HepG2 (cell line): ENCODE data around the gene FBF1. TPM values are rescaled to one million over a fixed set of nuclear protein-coding genes. Genes with fewer than 3 reads are reported as not detected.

ENCODE experiments used
- ATAC-seq: fragments of 200-7000 bp; cut with Tn5 transposase; 3 replicates; pipeline ENCODE4 v1.9.1; 2020; ENCODE audit warnings: mild to moderate bottlenecking, moderate library complexity
- BruUV-seq: library from RNA; stranded (reverse); fragments of 400-500 nt; replicated peaks from 2 replicates; lab custom pipeline; 2021; lab: Mats Ljungman, UMichigan
- CTCF ChIA-PET: fragments of 300-600 bp; formaldehyde crosslinking; extraction: SDS; loops from one replicate; lab custom pipeline; 2021; ENCODE audit warnings: low total read pairs, inconsistent platforms, low intra/inter-chr PET ratio; lab: Yijun Ruan, JAX
- POLR2A ChIA-PET: fragments of 350-600 bp; sonication (Branson Sonifier 250); formaldehyde crosslinking; loops from one replicate; lab custom pipeline; 2020; ENCODE audit warnings: antibody characterized with exemption, inconsistent platforms; lab: Yijun Ruan, JAX
- DNase-seq: peaks from one replicate; pipeline ENCODE4 v3.0.0-alpha.2; 2015; ENCODE audit warnings: low spot score
- FAIRE-seq: peaks from 3 replicates; lab custom pipeline; 2011; peaks lifted over from hg19 to GRCh38; lab: Jason Lieb, UNC
- H2AFZ ChIP-seq: one replicate; pipeline ENCODE4 v1.6.1; 2011; ENCODE audit warnings: low read length, inconsistent platforms
- H3K27ac ChIP-seq: fragments of 300-600 bp; 3 replicates; pipeline ENCODE4 v1.8.0; 2011; ENCODE audit warnings: mixed run types, mild to moderate bottlenecking, mixed read lengths, low read length, inconsistent platforms; ENCODE audit not compliant: insufficient read depth; ENCODE audit errors: extremely low read length
- H3K27me3 ChIP-seq, 2 experiments: fragments of 200-600 bp in 1 of 2; 2 replicates in 1 of 2; 3 replicates in 1 of 2; pipeline versions ENCODE4 v1.6.0 to v1.8.0; 2011; ENCODE audit warnings: low read length in 2 of 2, mild to moderate bottlenecking in 2 of 2, moderate library complexity in 2 of 2, inconsistent platforms in 1 of 2; ENCODE audit not compliant: insufficient read depth in 2 of 2, control insufficient read depth in 1 of 2
- H3K36me3 ChIP-seq, 2 experiments: fragments of 200-600 bp in 1 of 2; replicated peaks in 1 of 2; 2 replicates in 1 of 2; 3 replicates in 1 of 2; pipeline versions ENCODE4 v1.5.1 to v1.8.0; 2011; ENCODE audit warnings: low read length in 2 of 2, inconsistent platforms in 1 of 2; ENCODE audit not compliant: insufficient read depth in 2 of 2, control insufficient read depth in 1 of 2
- H3K4me1 ChIP-seq: 2 replicates; pipeline ENCODE4 v1.5.1; 2012; ENCODE audit warnings: low read length, inconsistent platforms; ENCODE audit not compliant: insufficient read depth
- H3K4me2 ChIP-seq: 2 replicates; pipeline ENCODE4 v1.6.0; 2011; ENCODE audit warnings: low read depth, low read length, inconsistent platforms
- H3K4me3 ChIP-seq, 3 experiments: fragments of 200-600 bp in 1 of 3; sonication (generic), shearing (Covaris generic) in 1 of 3; replicated peaks in 1 of 3; 2 replicates each; pipeline ENCODE4 v1.5.1; 2011 to 2016; ENCODE audit warnings: low read length in 3 of 3, inconsistent platforms in 2 of 3, low read depth in 2 of 3, mild to moderate bottlenecking in 2 of 3, control low read depth in 1 of 3, mixed read lengths in 1 of 3; ENCODE audit not compliant: insufficient read depth in 1 of 3
- H3K79me2 ChIP-seq: one replicate; pipeline ENCODE4 v1.6.1; 2011; ENCODE audit warnings: low read length, inconsistent platforms; ENCODE audit not compliant: insufficient read depth
- H3K9ac ChIP-seq: 2 replicates; pipeline ENCODE4 v1.6.0; 2011; ENCODE audit warnings: mild to moderate bottlenecking, low read depth, low read length, inconsistent platforms; ENCODE audit not compliant: insufficient read depth
- H3K9me3 ChIP-seq: 2 replicates; pipeline ENCODE4 v1.5.1; 2012; ENCODE audit warnings: mild to moderate bottlenecking, low read length
- H4K20me1 ChIP-seq: 2 replicates; pipeline ENCODE4 v1.6.0; 2011; ENCODE audit warnings: inconsistent platforms, mild to moderate bottlenecking, low read length, moderate library complexity; ENCODE audit not compliant: insufficient read depth
- BRCA1 ChIP-seq: sonication (generic); formaldehyde crosslinking; IDR thresholded peaks from 2 replicates; pipeline ENCODE4 v1.4.0; 2020; ENCODE audit warnings: missing genetic modification reagents
- FOSL2 ChIP-seq: sonication (generic); formaldehyde crosslinking; IDR thresholded peaks from 2 replicates; pipeline ENCODE4 v1.4.0; 2020; ENCODE audit warnings: missing genetic modification reagents
- FOXO4 ChIP-seq: sonication (generic); formaldehyde crosslinking; conservative IDR thresholded peaks from 2 replicates; pipeline ENCODE4 v1.8.1; 2023; ENCODE audit warnings: missing genetic modification reagents
- WGBS: methylation state at CpG from one replicate; pipeline ENCODE4 v1.1.6; 2017; ENCODE audit warnings: low lambda C conversion rate; 5-methylcytosine and 5-hydroxymethylcytosine counted together
- in situ Hi-C: cut with HindIII; loops from 2 replicates; pipeline ENCODE4 v1.10.0; 2017; ENCODE audit warnings: low pct_unique_long_range_greater_than_20kb; ENCODE audit not compliant: extremely low pct_ligation_motif_present
- intact Hi-C: fragments of 100-400 bp; cut with micrococcal nuclease; formaldehyde crosslinking; loops from one replicate; pipeline ENCODE4 v1.10.0; 2022; ENCODE audit not compliant: unreplicated experiment
- polyA plus RNA-seq, 8 experiments: library from polyadenylated mRNA; depleted of rRNA in 3 of 8; stranded (reverse) in 7 of 8; unstranded in 1 of 8; fragments of >200 nt; fragmentation: Illumina TruSeq in 4 of 8; extraction: Trizol in 4 of 8; gene quantifications; 2 replicates each; pipeline versions ENCODE4 v1.2.1 to v1.2.3, GENCODE V29; 2011 to 2016; ENCODE audit warnings: low read depth in 4 of 8, missing spikeins in 1 of 8, mixed read lengths in 1 of 8; ENCODE audit not compliant: insufficient read depth in 1 of 8
- total RNA-seq, 5 experiments: library from RNA; depleted of rRNA; stranded (reverse); fragments of >200 nt; fragmentation: Illumina TruSeq; extraction: Trizol; gene quantifications; 2 replicates each; pipeline ENCODE4 v1.2.3, GENCODE V29; 2016; ENCODE audit warnings: low read depth in 1 of 5
- TF ChIP-seq, protein P1 (sequence below): sonication (generic); formaldehyde crosslinking; IDR thresholded peaks from 2 replicates; pipeline ENCODE4 v1.4.0; 2020; ENCODE audit warnings: mild to moderate bottlenecking, missing genetic modification reagents

The FBF1 gene
- total and polyA plus RNA-seq, 2 of the 13 experiments (the other 11 are each of a cell fraction or from before 2014, with no cell fraction given): 2.4 to 8.1 TPM

DNA sequence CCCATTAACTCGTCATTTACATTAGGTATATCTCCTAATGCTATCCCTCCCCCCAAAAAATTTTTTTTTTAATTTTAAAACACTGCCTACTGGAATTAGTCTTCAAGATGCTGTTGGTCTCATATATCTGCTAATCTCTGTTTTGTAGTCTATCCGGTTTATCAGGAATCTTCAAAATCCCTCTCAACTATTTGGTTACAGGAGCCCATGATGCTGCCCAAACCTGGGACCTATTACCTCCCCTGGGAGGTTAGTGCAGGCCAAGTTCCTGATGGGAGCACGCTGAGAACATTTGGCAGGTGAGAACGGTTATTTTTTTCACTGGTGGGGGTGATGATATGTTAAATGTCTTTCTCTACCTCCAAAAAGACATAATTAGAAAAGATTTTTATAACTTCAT is 45.1 kb upstream of the FBF1 start:
- CTCF ChIA-PET: no interaction called here
- H3K27me3 ChIP-seq: no peaks in the 10 kb centered on the region
- intact Hi-C loops: no loop called here
- no peaks in the 10 kb centered on the region for H3K9me3 ChIP-seq
- TF ChIP-seq, protein P1, sequence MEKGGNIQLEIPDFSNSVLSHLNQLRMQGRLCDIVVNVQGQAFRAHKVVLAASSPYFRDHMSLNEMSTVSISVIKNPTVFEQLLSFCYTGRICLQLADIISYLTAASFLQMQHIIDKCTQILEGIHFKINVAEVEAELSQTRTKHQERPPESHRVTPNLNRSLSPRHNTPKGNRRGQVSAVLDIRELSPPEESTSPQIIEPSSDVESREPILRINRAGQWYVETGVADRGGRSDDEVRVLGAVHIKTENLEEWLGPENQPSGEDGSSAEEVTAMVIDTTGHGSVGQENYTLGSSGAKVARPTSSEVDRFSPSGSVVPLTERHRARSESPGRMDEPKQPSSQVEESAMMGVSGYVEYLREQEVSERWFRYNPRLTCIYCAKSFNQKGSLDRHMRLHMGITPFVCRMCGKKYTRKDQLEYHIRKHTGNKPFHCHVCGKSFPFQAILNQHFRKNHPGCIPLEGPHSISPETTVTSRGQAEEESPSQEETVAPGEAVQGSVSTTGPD: no peak
- TF ChIP-seq, all 625 proteins: peak for 0
- FAIRE-seq (no peak), DNase-seq (no peak), ATAC-seq (no peak)
- H3K4me1 ChIP-seq: peaks cover 51% of the 10 kb centered on the region
- no peak overlapping the region for H3K4me2 ChIP-seq
- H3K79me2 ChIP-seq: no peaks in the 10 kb centered on the region
- POLR2A ChIA-PET: interaction anchor here (11.5 kb wide), 1 partner anchor 13 kb away, joined by 481 read pairs; the partner anchor contains the start of gene CDK3
- in situ Hi-C loops: no loop called here
- H2AFZ ChIP-seq: no peak overlapping the region
- BruUV-seq: no TSS peak
- H4K20me1 ChIP-seq: no peaks in the 10 kb centered on the region
- no peak overlapping the region for H3K4me3 ChIP-seq
- H3K36me3 ChIP-seq: peaks cover 1 to 9% of the 10 kb centered on the region in 2 experiments; a peak in 3 of 5 replicates
- 96% methylated on average over 4 of the region's 4 CpGs for WGBS
- H3K9ac ChIP-seq: no peak overlapping the region
- no peak overlapping the region for H3K27ac ChIP-seq

- BruUV-seq: no TSS peak
- intact Hi-C loops: no loop called here
- WGBS: 79% methylated on average over 6 of the region's 6 CpGs
- Histone ChIP-seq H3K4me2 (no peak overlapping the region), H3K36me3 (peaks cover 1 to 5% of the 10 kb centered on the region in 2 experiments; a peak in 3 of 5 replicates), H3K27me3 (no peaks in the 10 kb centered on the region; a peak in 1 of 5 replicates), H3K4me3 (no peak overlapping the region), H2AFZ (no peak overlapping the region), H3K4me1 (peaks cover 60% of the 10 kb centered on the region), H3K9ac (no peak overlapping the region), H3K79me2 (peaks cover 5% of the 10 kb centered on the region), H3K27ac (no peak overlapping the region), H3K9me3 (no peaks in the 10 kb centered on the region), H4K20me1 (no peaks in the 10 kb centered on the region)
- no peak for ATAC-seq
- CTCF ChIA-PET: no interaction called here
- in situ Hi-C loops: no loop called here
- TF ChIP-seq BRCA1 (CRISPR knock-in tag) (no peak), FOXO4 (0 out of 2 replicates have a peak, but pooled peaks have one; percentile 40), FOSL2 (CRISPR knock-in tag) (0 out of 2 replicates have a peak, but pooled peaks have one; percentile 23)
- POLR2A ChIA-PET: interaction anchor here (1.0 to 11.5 kb wide), 2 partner anchors 16 to 106 kb away, joined by 4 to 481 read pairs; partner anchors contain the start of gene CDK3
- no peak for DNase-seq
- FAIRE-seq: no peak
Observed at GRCh38 chr17:75983501-75984181, 42.8 kb upstream of the FBF1 start.
